GM19438 (cell line): Measurements from ENCODE around the gene CHMP2A.
"Not testable (repeated sequence)": the region's sequence is repeated elsewhere in the genome, so short reads cannot be mapped to it uniquely, and the experiment has no call there.

Experiments used
- ATAC-seq: cut with Tn5 transposase; IDR thresholded peaks from one replicate; pipeline ENCODE4 v1.9.1; 2021; ENCODE audit warnings: low read depth; ENCODE audit not compliant: unreplicated experiment

CHMP2A gene

DNA sequence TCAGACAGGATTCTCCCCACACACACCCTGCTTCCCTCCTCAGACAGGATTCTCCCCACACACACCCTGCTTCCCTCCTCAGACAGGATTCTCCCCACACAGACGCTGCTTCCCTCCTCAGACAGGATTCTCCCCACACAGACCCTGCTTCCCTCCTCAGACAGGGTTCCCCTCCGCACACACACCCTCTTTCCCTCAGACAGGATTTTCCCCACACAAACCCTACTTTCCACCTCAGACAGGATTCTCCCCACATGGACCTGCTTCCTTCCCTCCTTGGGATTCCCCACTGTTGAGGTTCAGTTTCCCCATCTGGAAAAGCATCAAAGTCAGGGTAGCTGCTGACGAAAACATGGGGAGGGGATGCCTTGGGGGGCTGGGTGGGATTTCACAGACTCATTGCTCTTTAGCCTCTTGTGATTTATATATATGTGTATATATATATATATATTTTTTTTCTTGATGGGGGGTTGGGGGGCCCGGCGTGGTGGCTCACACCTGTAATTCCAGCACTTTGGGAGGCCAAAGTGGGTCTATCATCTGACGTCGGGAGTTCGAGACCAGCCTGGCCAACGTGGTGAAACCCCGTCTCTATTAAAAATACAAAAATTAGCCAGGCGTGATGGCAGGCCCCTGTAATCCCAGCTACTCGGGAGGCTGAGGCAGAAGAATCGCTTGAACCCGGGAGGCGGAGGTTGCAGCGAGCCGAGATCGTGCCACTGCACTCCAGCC is 12.1 kb downstream of the CHMP2A start:
- ATAC-seq, result not testable (repeated sequence)

GRCh38 chr19:58539169-58539559 is 15.7 kb downstream of the CHMP2A start:
- ATAC-seq, result not testable (repeated sequence)

- ATAC-seq, result no peak
These were observed 16.4 kb downstream of the CHMP2A start for GRCh38 chr19:58538257-58539168.

- ATAC-seq, result no peak
These were observed 17.8 kb downstream of the CHMP2A start for GRCh38 chr19:58536852-58537798.

DNA sequence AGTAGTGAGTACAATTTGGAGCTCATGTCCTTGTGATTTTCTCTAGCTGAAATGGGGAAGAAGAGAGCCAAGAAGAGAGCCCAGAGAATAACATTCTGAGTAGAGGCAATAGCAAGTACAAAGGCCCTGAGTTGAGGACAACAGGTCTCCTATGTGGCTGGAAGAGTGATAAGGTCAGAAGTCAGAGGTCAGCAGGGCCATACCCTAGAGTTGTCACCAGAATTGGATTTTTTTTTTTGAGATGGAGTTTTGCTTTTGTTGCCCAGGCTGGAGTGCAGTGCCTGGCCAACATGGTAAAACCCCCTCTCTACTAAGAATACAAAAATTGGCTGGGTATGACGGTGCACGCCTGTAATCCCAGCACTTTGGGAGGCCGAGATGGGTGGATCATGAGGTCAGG is 19.0 kb downstream of the CHMP2A start:
- ATAC-seq, result no peak

DNA sequence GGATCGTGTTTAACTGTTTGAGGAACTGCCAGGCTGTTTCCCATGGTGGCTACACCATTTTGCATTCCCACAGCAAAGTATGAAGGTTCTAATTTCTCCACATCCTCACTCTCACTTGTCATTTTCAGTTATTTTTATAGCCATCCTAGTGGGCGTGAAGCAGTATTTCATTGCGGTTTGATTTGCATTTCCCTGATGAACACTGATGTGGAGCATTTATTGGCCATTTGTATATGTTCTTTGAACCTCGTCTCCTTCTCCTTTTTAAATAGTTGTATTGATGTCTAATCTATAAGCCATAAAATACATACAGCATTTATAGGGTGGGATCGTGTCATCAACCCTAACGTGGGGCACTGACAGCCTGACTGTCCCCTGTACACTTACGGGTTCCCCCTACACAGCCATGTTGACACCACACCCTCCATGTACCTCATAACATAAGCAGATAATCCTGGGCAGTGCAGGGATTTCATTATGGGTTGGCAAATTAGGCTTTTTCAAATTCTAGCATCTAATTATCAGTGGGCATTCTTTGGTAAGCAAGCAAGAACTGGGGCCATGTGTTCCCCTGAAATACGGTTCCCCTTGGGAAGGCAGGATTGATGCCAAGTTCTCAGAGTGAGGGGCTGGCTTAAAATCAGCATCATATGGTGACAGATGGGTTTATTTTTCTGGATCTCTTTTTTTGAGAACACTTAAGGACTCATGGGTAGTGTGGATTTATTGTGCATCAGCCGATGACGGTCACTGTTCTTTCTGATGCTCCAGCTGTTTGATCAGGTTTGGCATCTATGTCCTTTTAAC is 23.7 kb downstream of the CHMP2A start:
- no peak for ATAC-seq

- ATAC-seq, result no peak
These were observed 25.5 kb downstream of the CHMP2A start for GRCh38 chr19:58529405-58529804.

DNA sequence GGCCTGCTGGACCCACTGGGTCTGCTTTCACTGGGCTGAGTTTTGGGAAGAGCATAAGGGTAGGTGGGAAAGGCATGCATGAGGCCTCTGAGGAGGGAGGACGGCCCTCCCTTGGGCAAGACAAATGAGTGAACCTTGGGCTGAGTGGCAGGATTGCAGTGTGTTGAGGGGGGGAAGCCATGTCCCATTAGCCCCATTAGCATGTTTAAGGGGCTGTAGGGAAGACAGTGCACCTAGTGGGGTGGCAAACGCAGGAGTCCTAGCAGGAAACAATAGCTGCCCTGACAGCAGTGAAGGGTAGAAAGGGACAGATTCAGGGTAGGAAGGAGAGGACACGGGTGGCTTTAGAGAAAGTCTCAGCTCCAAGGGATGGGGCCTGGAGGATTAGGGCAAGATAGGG is 32.2 kb downstream of the CHMP2A start:
- ATAC-seq, result no peak

- no peak for ATAC-seq
These were observed 33.3 kb downstream of the CHMP2A start for GRCh38 chr19:58521651-58522050.

- ATAC-seq, result no peak
These were observed 34.7 kb downstream of the CHMP2A start for GRCh38 chr19:58520257-58520599.

DNA sequence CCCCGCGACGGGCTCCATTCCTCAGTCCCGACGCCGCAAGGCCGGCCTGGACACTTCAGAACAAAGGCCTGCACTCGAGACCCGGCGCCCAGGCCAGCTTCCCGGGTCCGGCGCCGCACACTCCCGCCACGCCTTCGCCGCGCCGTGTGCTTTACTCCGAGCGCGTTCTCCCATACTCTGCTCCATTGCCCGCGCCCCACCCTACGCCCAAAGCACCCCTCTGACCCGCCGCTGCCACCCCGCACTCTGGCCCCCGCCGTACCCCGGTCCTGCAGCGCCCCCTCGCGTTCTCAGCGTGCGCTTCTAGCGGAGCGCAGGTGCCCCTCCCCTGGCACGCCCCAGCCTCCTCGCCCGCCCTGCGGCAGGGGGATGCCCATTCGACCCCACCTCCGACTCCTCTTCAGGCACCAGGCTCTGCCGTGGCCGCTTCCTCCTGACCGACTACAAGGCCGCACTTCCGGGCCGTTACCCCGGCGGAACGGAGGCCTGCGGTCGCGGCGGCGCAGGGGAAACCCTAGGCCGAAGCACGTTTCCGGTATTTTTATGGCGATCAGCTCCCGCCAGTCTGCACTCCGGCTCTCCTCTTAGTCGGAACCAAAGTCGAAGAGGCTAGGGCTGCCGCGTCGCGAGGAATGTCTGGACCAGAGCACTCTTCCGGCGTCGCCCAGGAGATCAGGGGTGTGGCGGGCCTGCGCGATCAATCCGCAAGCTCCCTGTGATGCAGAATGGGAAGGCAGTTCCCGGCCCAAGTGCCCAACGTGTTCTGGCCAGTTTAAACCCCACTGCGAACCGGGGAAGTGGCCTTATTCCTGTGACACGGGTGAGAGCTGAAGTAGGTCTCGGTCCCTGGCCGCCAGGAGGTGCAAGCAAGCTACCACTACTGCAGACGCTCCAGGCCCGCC is 35.3 kb downstream of the CHMP2A start, which contains the start of gene ZBTB45:
ZBTB45 (minus strand) TSS at position 456 of the 902 bp plus-strand sequence. CDS start 2,137 bp downstream, outside the sequence.
- ATAC-seq, result peak; percentile 75

DNA sequence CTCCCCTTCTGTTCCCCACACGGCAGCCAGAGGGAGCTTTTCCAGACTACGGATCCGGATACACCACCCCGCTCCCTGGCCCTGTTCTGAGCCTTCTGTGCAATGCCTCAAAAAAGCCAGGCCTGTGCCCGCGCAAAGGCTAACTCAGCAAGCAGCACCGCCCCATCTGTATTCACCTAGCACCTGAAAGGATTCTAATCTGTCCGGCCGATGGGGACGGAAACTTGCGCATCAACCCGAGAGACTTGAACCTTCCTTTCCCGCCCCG is 35.9 kb downstream of the CHMP2A start:
- no peak for ATAC-seq

DNA sequence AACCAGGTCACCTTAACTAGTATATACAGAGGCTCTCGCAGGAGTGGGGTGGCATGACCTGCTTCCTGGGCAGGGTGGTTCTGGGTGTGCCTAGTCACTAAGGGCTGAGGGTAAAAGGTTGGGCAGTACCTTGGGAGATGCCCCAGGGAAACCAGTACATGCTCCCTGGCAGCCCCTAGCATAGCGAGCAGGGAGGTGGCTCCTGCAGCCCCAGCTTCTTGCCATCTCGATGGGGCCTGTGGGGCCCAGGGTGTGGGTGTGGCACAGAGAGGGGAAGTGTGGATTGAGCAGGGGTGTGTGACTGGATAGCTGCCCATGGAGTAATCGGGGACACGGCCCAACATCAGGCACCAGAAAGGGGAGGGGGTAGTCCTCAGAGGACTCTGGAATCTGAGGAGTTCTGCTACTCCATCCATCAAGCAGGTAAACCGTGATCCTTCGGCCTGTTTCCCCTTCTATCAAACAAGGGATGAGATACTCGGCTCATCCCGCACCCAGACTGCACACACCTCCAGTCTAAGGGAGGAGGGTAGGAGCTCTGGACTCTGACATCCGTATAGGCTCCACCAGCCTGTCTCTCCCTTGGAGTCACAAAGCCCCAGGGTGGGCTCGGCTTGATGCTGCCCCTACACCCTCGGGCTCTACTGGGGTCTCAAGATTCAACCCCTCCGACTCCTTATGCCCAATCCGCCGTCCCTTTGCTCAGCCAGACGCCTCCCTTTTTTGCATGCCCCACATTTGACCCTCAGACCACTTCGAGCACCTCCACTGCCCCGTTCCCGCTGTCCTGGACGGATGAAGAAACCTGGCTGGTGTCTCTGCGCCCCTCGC is 36.4 kb downstream of the CHMP2A start:
- no peak for ATAC-seq

DNA sequence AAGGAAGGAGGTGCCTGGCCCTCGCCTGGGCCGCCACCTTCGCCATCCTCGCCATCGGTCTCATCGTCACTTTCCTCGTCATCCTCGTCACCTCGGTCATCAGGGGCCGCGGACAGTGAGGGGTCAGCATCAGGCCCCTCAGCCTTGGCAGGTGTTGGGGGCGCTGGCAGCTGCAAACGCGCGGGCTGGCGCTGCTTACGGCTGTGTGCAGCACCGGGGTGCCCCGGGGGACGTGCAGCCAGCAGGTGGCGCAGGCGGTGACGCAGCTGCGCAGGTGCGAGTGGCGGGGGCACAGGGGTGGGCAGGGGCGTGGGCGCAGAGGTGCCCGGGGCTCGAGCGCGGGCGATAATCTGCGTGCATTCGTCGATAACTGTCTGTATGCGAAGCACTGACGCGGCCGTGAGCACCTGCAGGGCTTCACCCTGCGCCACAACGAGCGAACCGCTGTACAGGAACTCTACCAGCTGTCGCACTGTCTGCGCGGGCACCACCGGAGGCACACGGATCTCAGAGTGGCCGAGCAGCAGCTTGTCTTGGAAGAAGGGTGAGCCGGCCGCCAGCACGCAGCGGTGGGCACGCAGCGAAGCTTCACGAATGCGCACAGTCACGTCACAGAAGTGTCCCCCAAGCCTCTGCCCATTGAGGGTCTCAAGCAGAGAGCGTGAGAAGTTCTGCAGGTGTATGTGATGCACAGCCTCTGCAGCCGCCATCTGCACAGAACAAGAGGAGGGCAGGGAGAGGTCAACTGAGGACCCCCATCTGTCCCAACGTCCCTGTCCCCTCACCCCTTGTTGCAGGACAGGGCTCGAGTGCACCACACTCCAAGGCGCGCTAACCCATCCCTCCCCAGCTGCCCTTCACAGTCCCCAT is 37.7 kb downstream of the CHMP2A start:
- ATAC-seq, result no peak

- no peak for ATAC-seq
These were observed 38.6 kb downstream of the CHMP2A start for GRCh38 chr19:58516246-58516836.

DNA sequence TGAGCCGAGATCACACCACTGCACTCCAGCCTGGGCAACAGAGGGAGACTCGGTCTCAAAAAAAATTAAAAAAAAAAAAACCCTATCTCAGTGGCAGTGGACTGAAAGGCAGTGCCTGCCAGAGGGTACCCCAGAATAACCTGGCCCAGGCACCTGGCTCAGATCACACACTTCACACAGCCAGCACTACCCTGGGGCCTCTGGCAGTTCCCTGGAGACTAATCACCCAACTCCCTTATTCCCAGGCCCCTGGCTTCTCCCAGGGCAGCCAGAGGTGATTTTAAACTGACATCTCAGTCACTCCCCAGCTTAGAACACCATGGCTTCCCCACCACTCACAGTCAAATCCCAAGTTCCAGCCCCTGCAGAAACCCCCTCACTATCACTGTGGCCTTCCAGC is 39.6 kb downstream of the CHMP2A start:
- no peak for ATAC-seq

- no peak for ATAC-seq
These were observed 40.3 kb downstream of the CHMP2A start for GRCh38 chr19:58514564-58515022.
